HCT116 (cell line): Measurements from ENCODE around the gene OSBPL5. TPM values are rescaled to one million over a fixed set of nuclear protein-coding genes. Genes with fewer than 3 reads are reported as not detected.

Experiments
- ATAC-seq: fragments of 200-7000 bp; cut with Tn5 transposase; 2 replicates; pipeline ENCODE4 v1.9.1; 2020; ENCODE audit warnings: mild to moderate bottlenecking, moderate library complexity
- BruUV-seq: library from RNA; stranded (reverse); fragments of 400-500 nt; replicated peaks from 2 replicates; lab custom pipeline; 2021; lab: Mats Ljungman, UMichigan
- CTCF ChIA-PET: fragments of 300-600 bp; sonication (Branson Sonifier 250); formaldehyde crosslinking; loops from one replicate; lab custom pipeline; 2021; ENCODE audit warnings: antibody characterized with exemption; lab: Charles Lee
- POLR2A ChIA-PET: fragments of 300-600, 350-600 bp; sonication (Branson Sonifier 250); formaldehyde crosslinking; loops from one replicate; lab custom pipeline; 2021; ENCODE audit warnings: antibody characterized with exemption; lab: Charles Lee
- RAD21 ChIA-PET, 2 experiments: fragments of 300-600 bp; sonication (Branson Sonifier 250); formaldehyde crosslinking; loops; one replicate each; lab custom pipeline; 2023; ENCODE audit warnings: low total read pairs in 2 of 2; ENCODE audit not compliant: uncharacterized antibody in 2 of 2, unreplicated experiment in 2 of 2, low non-redundant PET in 1 of 2; lab: Charles Lee
- DNase-seq: peaks from one replicate; pipeline ENCODE4 v3.0.0-alpha.2; 2010; ENCODE audit warnings: low read depth, low spot score
- H2AFZ ChIP-seq: fragments of 200-600 bp; shearing (Covaris generic), sonication (generic); 2 replicates; pipeline ENCODE4 v1.6.1; 2017; ENCODE audit warnings: low read depth, mixed run types, mixed read lengths, antibody characterized with exemption, low read length; ENCODE audit not compliant: poor library complexity, severe bottlenecking
- H3K27ac ChIP-seq: 2 replicates; pipeline ENCODE4 v1.5.1; 2012; ENCODE audit warnings: low read depth, low read length
- H3K27me3 ChIP-seq: fragments of 200-600 bp; sonication (generic); 2 replicates; pipeline ENCODE4 v1.6.1; 2016; ENCODE audit warnings: mixed run types, low read length, mixed read lengths; ENCODE audit not compliant: insufficient read depth
- H3K36me3 ChIP-seq, 2 experiments: fragments of 200-500 bp in 1 of 2; fragments of 200-600 bp in 1 of 2; sonication (Bioruptor generic) in 1 of 2; sonication (generic) in 1 of 2; 2 replicates each; pipeline versions ENCODE4 v1.5.1 to v1.6.1; 2014 to 2016; ENCODE audit warnings: low read length in 2 of 2, inconsistent platforms in 1 of 2, mixed read lengths in 1 of 2, mixed run types in 1 of 2; ENCODE audit not compliant: insufficient read depth in 2 of 2, control insufficient read depth in 1 of 2
- H3K4me1 ChIP-seq, 2 experiments: fragments of 200-600 bp in 1 of 2; sonication (generic) in 1 of 2; 2 replicates each; pipeline versions ENCODE4 v1.5.1 to v1.6.1; 2012 to 2017; ENCODE audit warnings: low read length in 2 of 2, inconsistent platforms in 1 of 2, mild to moderate bottlenecking in 1 of 2, mixed read lengths in 1 of 2, mixed run types in 1 of 2, moderate library complexity in 1 of 2; ENCODE audit not compliant: insufficient read depth in 2 of 2, control insufficient read depth in 1 of 2
- H3K4me2 ChIP-seq: fragments of 200-600 bp; sonication (generic); 2 replicates; pipeline ENCODE4 v1.6.1; 2017; ENCODE audit warnings: mixed run types, low read length, mixed read lengths
- H3K4me3 ChIP-seq, 2 experiments: fragments of 200-600 bp in 1 of 2; sonication (generic) in 1 of 2; replicated peaks in 1 of 2; 2 replicates each; pipeline ENCODE4 v1.5.1; 2011 to 2016; ENCODE audit warnings: low read length in 2 of 2, control low read depth in 1 of 2, low read depth in 1 of 2, mild to moderate bottlenecking in 1 of 2, mixed read lengths in 1 of 2, mixed run types in 1 of 2
- H3K79me2 ChIP-seq: fragments of 200-600 bp; sonication (generic); 2 replicates; pipeline ENCODE4 v1.6.1; 2017; ENCODE audit warnings: mild to moderate bottlenecking, mixed run types, low read length, moderate library complexity, mixed read lengths; ENCODE audit not compliant: insufficient read depth
- H3K9ac ChIP-seq: fragments of 200-600 bp; sonication (generic); 2 replicates; pipeline ENCODE4 v1.6.1; 2016; ENCODE audit warnings: low read length, mixed read lengths
- H3K9me2 ChIP-seq: fragments of 200-600 bp; sonication (generic), shearing (Covaris generic); 2 replicates; pipeline ENCODE4 v1.6.1; 2017; ENCODE audit warnings: mixed run types, mild to moderate bottlenecking, moderate library complexity; ENCODE audit not compliant: insufficient read depth
- H3K9me3 ChIP-seq, 2 experiments: fragments of 200-500 bp in 1 of 2; fragments of 200-600 bp in 1 of 2; sonication (Bioruptor generic) in 1 of 2; sonication (generic) in 1 of 2; 2 replicates each; pipeline ENCODE4 v1.6.1; 2014 to 2017; ENCODE audit warnings: low read length in 2 of 2, mixed read lengths in 2 of 2, inconsistent platforms in 1 of 2, low read depth in 1 of 2, mild to moderate bottlenecking in 1 of 2, mixed run types in 1 of 2, moderate library complexity in 1 of 2; ENCODE audit not compliant: control insufficient read depth in 1 of 2, insufficient read depth in 1 of 2
- H4K20me1 ChIP-seq: fragments of 200-600 bp; sonication (generic), shearing (Covaris generic); 2 replicates; pipeline ENCODE4 v1.6.1; 2017; ENCODE audit warnings: mixed run types, mild to moderate bottlenecking, moderate library complexity; ENCODE audit not compliant: insufficient read depth
- CEBPB ChIP-seq: IDR thresholded peaks from 2 replicates; pipeline ENCODE4 v1.6.1; 2012; ENCODE audit warnings: low read depth
- CTCF ChIP-seq, 3 experiments: fragments of 200-600 bp in 1 of 3; sonication (generic) in 1 of 3; IDR thresholded peaks in 2 of 3; conservative IDR thresholded peaks in 1 of 3; 2 replicates each; pipeline ENCODE4 v1.5.1; 2012 to 2017; ENCODE audit warnings: low read depth in 2 of 3, low read length in 2 of 3, antibody characterized with exemption in 1 of 3, borderline replicate concordance in 1 of 3, control low read depth in 1 of 3, mild to moderate bottlenecking in 1 of 3, mixed read lengths in 1 of 3, mixed run types in 1 of 3, moderate library complexity in 1 of 3; ENCODE audit not compliant: insufficient read depth in 1 of 3
- EGR1 ChIP-seq: IDR thresholded peaks from 2 replicates; pipeline ENCODE4 v1.6.1; 2012; ENCODE audit warnings: low read depth
- ELF1 ChIP-seq: IDR thresholded peaks from 2 replicates; pipeline ENCODE4 v1.6.1; 2012; ENCODE audit warnings: low read depth, borderline replicate concordance
- EZH2 ChIP-seq: fragments of 200-600 bp; sonication (generic); IDR thresholded peaks from 2 replicates; pipeline ENCODE4 v1.6.1; 2017; ENCODE audit warnings: antibody characterized with exemption, mixed run types
- FOSL1 ChIP-seq: IDR thresholded peaks from 2 replicates; pipeline ENCODE4 v1.6.1; 2012; ENCODE audit warnings: low read depth
- JUND ChIP-seq: IDR thresholded peaks from 2 replicates; pipeline ENCODE4 v1.6.1; 2012
- SIN3A ChIP-seq: IDR thresholded peaks from 2 replicates; pipeline ENCODE4 v1.6.1; 2012; ENCODE audit warnings: low read depth
- SP1 ChIP-seq: IDR thresholded peaks from 2 replicates; pipeline ENCODE4 v1.6.1; 2012; ENCODE audit warnings: low read depth
- SRF ChIP-seq: IDR thresholded peaks from 2 replicates; pipeline ENCODE4 v1.6.1; 2012; ENCODE audit warnings: low read depth
- YY1 ChIP-seq: IDR thresholded peaks from 2 replicates; pipeline ENCODE4 v1.6.1; 2011; ENCODE audit warnings: low read length, low read depth, moderate library complexity, mild to moderate bottlenecking; ENCODE audit not compliant: insufficient replicate concordance; ENCODE audit errors: extremely low read depth
- ZBTB33 ChIP-seq: IDR thresholded peaks from 2 replicates; pipeline ENCODE4 v1.6.1; 2011; ENCODE audit warnings: mild to moderate bottlenecking, low read length, moderate library complexity; ENCODE audit not compliant: insufficient replicate concordance; ENCODE audit errors: extremely low read depth
- ZFX ChIP-seq: fragments of 450-650 bp; IDR thresholded peaks from 2 replicates; pipeline ENCODE4 v1.6.1; 2017
- intact Hi-C: fragments of 100-400 bp; cut with micrococcal nuclease; formaldehyde crosslinking; loops from 2 replicates; pipeline ENCODE4 v1.10.0; 2022
- total RNA-seq: library from RNA; stranded (reverse); gene quantifications from one replicate; pipeline ENCODE4 v1.2.1, GENCODE V29; 2021; ENCODE audit not compliant: unreplicated experiment

The OSBPL5 gene
- total RNA-seq, 1 experiment from 2014 or later, result 44.2 TPM

- TF ChIP-seq ZFX (no peak), CTCF (IDR thresholded peaks at IDR 0.05 in 2 of 3, conservative IDR thresholded peaks at IDR 0.05 in 1 of 3; ENCODE audit: borderline replicate concordance in 1 of 3, insufficient read depth in 1 of 3, low read depth in 2 of 3, low read length in 2 of 3) (no peak), JUND (no peak), SRF (no peak), ELF1 (no peak)
Observed at GRCh38 chr11:3170756-3171650, 5.9 kb upstream of the OSBPL5 start (continued).

- ChIA-PET RAD21 (no interaction called here), CTCF (no interaction called here), POLR2A (no interaction called here)
- H3K9ac ChIP-seq, result no peak overlapping the region
- ATAC-seq (no peak), DNase-seq (no peak)
- no peaks in the 10 kb centered on the region for H3K9me2 ChIP-seq
- peak overlapping the region in 1 of 2 experiments; percentile 56; a peak in 2 of 4 replicates for H3K4me3 ChIP-seq
- peak overlapping the region; percentile 66 for H2AFZ ChIP-seq
- H3K9me3 ChIP-seq, result no peaks in the 10 kb centered on the region; a peak in 1 of 4 replicates
- H3K4me2 ChIP-seq, result peak overlapping the region; percentile 90
- BruUV-seq, result no TSS peak
- H3K27ac ChIP-seq, result peak overlapping the region; percentile 43; the same call in 1 of the 2 replicates
- intact Hi-C loops, result no loop called here
- no peaks in the 10 kb centered on the region for H3K36me3 ChIP-seq
- no peaks in the 10 kb centered on the region for H3K79me2 ChIP-seq
- H3K4me1 ChIP-seq, result peaks cover 17 to 23% of the 10 kb centered on the region in 2 experiments; a peak in 3 of 4 replicates
- no peaks in the 10 kb centered on the region for H4K20me1 ChIP-seq
- no peaks in the 10 kb centered on the region for H3K27me3 ChIP-seq
- no peak for TF ChIP-seq SIN3A
- TF ChIP-seq ZFX, result no peak
- TF ChIP-seq SP1, result no peak
- TF ChIP-seq YY1, result no peak
- no peak for TF ChIP-seq FOSL1
- no peak for TF ChIP-seq EGR1
- TF ChIP-seq EZH2, result no peak
- no peak for TF ChIP-seq CEBPB
- no peak for TF ChIP-seq ZBTB33
- TF ChIP-seq CTCF (IDR thresholded peaks at IDR 0.05 in 2 of 3, conservative IDR thresholded peaks at IDR 0.05 in 1 of 3; ENCODE audit: borderline replicate concordance in 1 of 3, insufficient read depth in 1 of 3, low read depth in 2 of 3, low read length in 2 of 3), result no peak
Observed at GRCh38 chr11:3170044-3170755, 5.1 kb upstream of the OSBPL5 start.
